ENCODE measurements around the gene VWA2.

DNA sequence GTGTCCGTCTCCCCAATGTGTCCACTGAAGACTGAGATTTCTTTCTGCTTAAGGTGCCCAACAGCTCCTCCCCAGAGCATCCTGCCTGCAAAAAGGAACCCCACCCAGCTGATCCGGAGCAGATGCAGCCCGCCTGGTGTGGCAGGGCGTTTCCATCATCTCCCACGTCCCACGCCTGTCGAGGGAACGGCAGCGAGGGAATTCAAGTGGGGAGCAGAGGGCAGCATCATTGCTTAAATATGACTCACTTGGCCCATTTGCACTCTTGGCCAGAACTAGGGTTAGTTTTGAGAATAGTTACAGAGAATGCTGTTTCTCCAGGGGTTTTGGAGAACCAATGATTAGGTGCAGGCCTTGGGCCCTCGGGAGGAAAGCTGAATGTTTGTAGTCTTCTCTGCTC lies 20.8 kb downstream of the VWA2 start:
- TF ChIP-seq, protein P1, sequence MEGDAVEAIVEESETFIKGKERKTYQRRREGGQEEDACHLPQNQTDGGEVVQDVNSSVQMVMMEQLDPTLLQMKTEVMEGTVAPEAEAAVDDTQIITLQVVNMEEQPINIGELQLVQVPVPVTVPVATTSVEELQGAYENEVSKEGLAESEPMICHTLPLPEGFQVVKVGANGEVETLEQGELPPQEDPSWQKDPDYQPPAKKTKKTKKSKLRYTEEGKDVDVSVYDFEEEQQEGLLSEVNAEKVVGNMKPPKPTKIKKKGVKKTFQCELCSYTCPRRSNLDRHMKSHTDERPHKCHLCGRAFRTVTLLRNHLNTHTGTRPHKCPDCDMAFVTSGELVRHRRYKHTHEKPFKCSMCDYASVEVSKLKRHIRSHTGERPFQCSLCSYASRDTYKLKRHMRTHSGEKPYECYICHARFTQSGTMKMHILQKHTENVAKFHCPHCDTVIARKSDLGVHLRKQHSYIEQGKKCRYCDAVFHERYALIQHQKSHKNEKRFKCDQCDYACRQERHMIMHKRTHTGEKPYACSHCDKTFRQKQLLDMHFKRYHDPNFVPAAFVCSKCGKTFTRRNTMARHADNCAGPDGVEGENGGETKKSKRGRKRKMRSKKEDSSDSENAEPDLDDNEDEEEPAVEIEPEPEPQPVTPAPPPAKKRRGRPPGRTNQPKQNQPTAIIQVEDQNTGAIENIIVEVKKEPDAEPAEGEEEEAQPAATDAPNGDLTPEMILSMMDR (IDR thresholded peaks at IDR 0.05) = no peak
- TF ChIP-seq EZH2 (IDR thresholded peaks at IDR 0.05; ENCODE audit: borderline replicate concordance, insufficient read depth, low read depth, low read length, poor library complexity, severe bottlenecking) = no peak

Measured in B cell (primary cell).